GM08714 (cell line): ENCODE measurements around the gene FBXO34.
A peak's percentile ranks its signal among the peaks of the same experiment; 100 is the strongest.

ENCODE experiments used
- H3K4me3 ChIP-seq: fragments of 200-500 bp; sonication (Bioruptor generic); 2 replicates; pipeline ENCODE4 v1.5.1; 2014; ENCODE audit warnings: mild to moderate bottlenecking, low read length, inconsistent platforms
- ZNF274 ChIP-seq: IDR thresholded peaks from 2 replicates; pipeline ENCODE4 v1.6.1; 2012; ENCODE audit warnings: mild to moderate bottlenecking, low read depth, low read length

Gene FBXO34

DNA sequence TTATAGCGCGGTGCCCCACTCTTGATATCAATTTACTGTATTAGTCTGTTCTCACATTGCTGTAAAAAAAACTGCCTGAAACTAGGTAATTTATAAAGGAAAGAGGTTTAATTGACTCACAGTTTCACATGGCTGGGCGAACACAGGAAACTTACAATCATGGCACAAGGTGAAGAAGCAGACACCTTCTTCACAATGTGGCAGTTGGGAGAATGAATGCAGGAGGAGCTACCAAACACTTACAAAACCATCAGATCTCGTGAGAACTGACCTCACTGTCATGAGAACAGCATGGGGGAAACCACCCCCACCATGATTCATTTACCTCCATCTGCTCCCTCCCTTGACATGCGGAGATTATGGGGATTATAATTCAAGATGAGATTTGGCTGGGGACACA is 42.3 kb downstream of the FBXO34 start:
- H3K4me3 ChIP-seq: no peak overlapping the region
- no peak for TF ChIP-seq ZNF274

DNA sequence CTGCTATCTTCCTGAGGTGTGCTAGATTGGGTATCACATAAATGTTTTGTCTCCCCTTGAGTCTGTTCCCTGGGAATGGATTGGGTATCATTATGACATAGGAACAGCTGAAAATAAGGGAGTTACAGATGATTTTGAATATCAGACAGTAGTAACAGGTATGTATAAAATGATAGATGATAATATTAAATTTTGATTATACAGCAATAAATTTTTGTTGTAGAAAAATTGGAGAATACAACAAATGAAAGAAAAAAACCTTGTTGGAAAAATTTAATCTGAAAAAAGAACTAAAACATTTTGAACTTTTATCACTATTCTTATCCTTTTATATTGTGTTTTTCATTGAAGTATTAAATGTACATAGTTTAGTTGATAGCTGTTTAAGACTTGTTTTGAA is 43.2 kb downstream of the FBXO34 start:
- no peak for TF ChIP-seq ZNF274
- no peak overlapping the region for H3K4me3 ChIP-seq

DNA sequence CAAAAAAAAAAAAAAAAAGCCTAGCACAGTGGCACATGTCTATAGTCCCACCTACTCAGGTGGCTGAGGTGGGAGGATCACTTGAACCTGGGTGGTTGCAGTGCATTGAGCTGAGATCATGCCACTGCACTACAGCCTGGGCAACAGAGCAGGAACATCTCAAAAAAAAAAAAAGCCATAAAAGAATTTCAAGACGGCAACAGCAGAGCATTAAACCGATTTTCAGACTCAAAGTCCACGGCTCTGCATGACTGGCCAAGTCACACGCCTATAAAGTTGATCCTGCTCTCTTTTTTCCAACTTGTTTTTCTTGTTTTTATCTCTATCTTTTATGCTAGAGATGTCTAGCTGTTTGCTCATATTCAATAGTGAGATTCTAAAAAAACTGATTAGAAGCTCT is 45.3 kb downstream of the FBXO34 start:
- no peak for TF ChIP-seq ZNF274

DNA sequence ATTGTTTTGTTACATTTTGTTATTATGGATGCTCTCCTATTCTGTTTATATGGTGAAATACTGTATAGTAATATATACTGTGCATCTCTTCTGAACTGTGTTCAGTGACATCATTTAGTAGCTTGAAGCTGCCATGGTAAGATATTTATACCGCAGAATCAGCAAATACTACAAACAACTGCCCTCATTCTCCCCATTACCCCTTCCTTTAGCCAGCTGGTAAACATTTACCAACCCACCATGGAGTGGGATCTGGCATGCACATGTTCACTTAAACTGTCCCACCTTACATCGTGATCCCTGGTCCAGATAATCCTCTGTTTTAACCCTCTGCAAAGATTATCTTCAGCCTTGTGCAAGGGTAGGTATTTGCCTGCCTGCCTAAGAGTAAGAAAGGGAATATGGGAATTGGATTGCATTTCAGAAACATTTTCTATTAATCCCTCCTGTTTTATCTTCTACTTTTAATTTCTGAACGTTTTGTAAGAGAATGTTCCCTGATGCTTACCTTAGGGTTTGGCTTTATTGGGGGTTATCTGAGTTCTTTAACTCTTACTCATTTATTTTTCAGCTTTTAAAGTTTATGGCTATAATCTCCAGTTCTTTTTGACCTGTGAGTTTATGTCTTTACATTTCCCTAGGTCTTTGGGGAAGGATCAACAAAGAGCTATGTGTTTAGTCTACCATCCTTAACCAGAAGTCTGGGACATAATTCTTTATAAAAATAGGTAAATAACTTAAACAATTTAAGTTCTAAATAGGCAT is 46.5 kb downstream of the FBXO34 start:
- TF ChIP-seq ZNF274: no peak

More for the DNA sequence above, 45.3 kb downstream of the FBXO34 start:
- H3K4me3 ChIP-seq: no peak overlapping the region

DNA sequence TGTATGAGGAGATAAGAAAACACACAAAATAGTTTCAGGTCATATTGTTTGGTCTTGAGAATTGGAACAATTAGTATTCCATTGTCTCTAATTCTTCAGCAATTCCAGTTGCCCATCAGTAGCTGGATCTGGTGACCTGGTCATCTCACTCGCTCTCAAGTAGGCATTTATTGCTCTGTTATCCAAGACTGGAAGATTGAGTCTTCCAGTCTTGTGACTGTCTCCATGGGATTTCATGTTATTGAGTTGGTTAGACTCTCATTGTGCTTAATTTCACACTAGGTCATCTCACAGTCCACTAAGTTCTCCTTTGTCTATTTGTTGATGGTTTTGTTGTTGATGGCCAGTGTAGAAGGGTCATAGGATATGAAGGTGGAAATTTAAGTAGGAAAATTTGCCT is 47.5 kb downstream of the FBXO34 start:
- H3K4me3 ChIP-seq: no peak overlapping the region
- TF ChIP-seq ZNF274: no peak

More for the DNA sequence above, 46.5 kb downstream of the FBXO34 start:
- H3K4me3 ChIP-seq: no peak overlapping the region

DNA sequence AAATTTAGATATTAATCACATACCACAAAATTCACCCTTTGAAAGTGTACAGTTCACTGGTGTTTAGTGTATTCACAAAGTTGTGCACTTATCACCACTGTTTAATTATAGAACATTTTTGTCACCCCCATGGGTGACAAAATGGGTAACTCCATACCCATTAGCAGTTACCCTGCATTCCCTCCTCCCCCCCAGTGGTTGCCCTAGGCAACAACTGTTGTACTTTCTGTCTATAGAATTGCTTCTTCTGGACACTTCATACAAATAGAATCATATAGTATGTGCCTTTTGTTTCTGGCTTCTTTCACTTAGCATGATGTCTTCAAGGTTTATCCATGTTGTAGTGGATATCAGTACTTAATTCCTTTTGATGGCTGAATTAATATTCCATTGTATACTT is 52.7 kb downstream of the FBXO34 start:
- H3K4me3 ChIP-seq: no peak overlapping the region

DNA sequence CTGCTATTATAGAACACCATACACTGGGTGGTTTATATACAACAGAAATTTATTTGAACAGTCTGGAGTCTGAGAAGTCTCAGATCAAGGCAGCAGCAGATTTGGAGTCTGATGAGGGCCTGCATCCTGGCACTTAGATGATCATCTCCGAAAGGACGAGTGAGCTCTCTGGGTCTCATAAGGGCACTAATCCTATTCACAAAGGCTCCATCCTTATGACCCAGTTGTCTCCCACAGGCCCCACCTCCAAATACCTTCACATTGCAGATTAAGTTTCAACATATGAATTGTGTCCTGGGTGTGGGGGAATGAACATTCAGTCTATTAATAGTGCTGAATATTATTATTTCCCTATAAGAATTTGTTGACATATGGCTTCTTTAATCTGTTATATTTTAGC is 53.6 kb downstream of the FBXO34 start:
- no peak overlapping the region for H3K4me3 ChIP-seq
- no peak for TF ChIP-seq ZNF274

More for the DNA sequence above, 52.7 kb downstream of the FBXO34 start:
- TF ChIP-seq ZNF274: no peak

DNA sequence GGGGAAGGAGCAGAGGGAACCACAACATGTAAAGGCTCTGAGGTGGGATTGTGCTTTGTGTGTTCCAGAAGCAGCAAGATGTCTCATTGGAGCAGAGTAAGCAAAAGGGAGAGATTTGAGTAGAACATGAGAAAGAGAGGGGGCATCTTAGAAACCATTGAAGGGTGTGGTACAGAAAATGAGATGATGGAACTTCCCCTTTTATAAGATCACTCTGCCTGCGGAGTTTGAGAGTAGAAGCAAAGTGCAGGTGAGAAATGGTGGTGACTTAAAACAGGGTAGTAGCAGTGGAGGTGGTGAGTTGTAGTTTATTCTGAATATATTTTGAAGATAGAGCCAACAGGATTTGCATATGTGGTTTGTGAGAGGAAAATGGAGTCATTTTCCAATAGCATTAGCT is 56.0 kb downstream of the FBXO34 start:
- no peak for TF ChIP-seq ZNF274
- no peak overlapping the region for H3K4me3 ChIP-seq

DNA sequence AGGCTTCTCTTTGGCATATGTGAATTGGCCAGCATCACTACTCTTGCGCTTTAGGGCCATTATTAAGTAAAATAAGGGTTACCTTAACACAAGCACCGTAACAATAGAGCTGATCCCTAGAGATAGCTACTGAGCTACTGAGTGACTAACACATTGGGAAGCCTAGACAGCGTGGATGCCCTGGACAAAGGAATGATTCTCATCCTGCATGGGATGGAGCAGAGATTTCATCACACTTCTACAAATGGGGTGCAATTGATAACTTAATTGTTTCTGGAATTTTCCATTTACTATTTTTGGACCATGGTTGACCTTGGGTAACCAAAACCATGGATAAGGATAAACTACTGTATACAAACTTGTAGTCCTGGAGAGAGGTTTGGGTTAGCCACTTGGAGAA is 57.1 kb downstream of the FBXO34 start:
- TF ChIP-seq ZNF274: no peak
- no peak overlapping the region for H3K4me3 ChIP-seq

DNA sequence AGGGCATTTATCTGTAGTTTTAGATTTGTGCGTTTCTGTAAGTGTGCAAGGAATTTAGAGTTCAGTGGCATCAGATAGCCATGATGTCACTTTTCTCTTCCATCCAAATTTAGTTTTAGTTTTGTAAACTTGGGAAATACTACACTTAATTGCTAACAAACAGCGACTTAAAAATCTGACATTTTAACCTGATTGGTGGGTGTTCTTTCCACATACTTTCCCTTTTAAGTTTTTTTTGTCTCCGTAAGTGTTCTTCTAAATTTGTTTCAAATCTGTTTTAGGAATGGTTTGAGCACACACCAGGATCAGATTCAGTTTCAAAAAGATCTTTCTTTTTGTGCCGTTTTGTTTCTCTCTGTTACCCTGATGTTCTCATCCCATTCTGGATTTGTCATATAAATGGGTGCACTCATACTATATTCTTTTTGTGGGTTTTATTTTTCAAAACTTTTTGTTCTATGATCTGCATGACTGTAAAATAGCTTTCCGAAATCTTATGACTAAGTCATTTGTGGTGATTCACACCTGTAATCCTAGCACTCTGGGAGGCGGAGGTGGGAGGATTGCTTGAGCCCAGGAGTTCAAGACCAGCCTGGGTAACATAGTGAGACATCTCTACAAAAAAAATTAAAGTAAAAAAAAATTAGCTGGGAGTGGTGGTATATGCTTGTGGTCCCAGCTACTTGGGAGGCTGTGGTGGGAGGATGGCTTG is 58.9 kb downstream of the FBXO34 start:
- no peak for TF ChIP-seq ZNF274
- no peak overlapping the region for H3K4me3 ChIP-seq

DNA sequence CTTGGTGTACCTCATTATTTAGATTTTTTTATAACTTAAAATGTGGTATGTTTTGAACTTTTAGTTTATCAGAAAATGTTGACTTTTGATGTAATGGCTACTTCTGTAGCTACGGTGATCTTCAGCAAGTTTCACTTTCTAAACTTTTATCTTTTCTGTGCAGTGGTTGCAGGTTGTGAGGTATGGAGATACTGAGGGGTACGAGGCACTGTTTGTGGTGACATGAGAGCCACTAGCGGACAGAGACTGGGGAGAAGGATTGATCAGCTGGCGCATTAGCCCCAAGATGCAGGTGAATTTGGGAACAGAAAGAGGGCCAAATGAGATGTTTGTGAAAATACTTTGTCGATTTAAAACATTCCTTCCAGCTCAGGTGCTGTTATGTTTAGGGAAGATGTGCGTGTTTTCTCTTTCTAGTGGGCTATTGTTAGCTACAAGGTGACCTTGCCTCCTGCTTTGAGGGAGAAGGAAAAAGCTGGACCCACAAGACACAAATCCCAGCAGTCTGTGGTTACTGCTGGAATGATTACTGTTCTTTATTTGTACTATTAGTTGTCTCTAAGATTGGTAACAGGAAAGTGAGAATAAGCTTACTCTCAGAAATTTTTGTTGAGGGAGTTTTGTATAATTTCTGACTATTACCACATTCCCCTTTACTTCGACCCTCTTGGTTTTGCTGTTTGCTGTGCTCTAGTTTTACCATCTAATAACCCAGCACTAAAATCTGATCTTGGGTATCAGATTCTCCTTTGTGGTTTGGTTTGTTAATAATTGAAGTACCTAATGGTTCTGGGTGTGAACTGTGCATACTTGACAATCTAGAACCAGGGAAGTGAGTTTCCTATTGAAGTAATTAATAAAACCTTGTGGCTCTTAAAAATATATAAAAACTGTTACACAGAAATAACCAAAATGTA is 61.7 kb downstream of the FBXO34 start:
- peak overlapping the region; percentile 82 for H3K4me3 ChIP-seq
- TF ChIP-seq ZNF274: no peak

DNA sequence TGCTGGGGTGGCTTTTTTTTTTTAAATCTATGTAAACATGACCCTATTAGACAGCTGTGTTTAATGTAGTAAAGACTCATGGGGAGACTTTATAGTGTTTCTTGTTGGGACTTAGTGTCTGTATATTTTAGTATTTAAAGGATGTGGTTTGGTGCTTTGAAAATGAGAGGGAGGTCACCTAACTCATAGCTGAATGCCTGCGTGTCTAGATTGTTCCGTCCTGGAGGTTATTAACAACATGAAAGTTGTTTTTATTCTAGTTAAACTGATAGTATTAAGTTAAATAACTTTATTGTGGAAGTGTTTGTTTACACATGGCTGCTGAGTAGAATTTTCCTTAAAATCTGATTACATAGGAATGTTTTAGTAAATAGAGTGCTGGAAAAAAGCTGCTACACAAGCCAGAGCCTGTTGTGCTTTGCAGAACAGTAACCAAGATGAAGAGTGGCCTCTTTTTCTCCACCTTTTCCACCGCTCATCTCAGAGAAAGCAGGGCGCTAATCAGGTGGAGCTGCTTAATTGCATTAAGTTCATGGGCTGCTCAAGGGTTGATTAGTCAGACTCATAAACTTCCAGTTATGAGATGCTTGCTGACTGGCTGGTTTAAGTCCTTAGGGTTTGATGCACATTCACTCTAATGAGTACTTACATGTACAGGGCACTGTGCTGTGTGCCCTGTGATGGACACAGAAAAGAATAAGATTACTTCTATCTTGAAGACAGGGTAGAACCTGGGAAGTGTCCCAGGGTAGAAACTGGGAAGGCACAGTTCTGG is 62.7 kb downstream of the FBXO34 start:
- no peak for TF ChIP-seq ZNF274
- H3K4me3 ChIP-seq: peak overlapping the region; percentile 22; the same call in 1 of the 2 replicates

DNA sequence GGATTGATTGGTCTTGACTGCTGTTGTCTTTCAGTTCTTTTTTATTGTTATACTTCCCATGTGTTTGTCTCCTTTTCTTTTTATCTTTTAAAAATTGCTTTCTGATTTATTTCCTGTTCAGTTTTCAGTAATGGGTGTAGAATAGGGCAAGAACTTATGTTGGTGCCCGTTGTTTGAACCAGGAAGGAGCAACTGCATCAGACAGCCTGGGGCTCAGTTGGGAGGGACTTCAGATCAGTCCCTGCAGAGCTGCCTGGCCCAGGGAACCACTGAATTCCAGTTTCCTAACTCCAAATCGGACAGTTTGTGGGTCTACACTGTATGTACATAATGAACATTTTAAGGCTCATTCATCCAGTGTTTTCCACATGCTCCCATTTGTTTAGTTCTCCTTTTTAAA is 64.9 kb downstream of the FBXO34 start:
- H3K4me3 ChIP-seq: no peak overlapping the region
- no peak for TF ChIP-seq ZNF274

DNA sequence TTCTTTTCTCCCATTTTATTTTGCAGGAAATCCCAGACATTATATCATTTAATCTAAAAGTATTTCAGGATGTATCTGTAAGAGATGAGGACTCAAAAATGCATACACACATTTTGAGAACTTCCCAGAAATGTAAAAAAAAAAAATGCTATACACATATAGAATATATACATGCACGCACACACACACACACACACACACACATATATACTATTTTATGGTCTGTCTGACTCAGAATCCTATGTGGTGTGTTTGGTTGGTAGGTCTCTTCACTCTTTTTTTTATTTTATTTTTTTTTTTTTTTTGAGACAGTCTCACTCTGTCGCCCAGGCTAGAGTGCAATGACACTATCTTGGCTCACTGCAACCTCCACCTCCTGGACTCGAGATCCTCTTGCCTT is 65.5 kb downstream of the FBXO34 start:
- no peak overlapping the region for H3K4me3 ChIP-seq
- no peak for TF ChIP-seq ZNF274
